T-helper 1 cell treated with Interleukin-12 subunit alpha and Interleukin-12 subunit beta and Interleukin-4 antibody, amounts not matched to agents 30 ng/mL and 1 ng/mL, for 36 hours (primary cell): ENCODE measurements around the gene CTNNBIP1. TPM values are rescaled to one million over a fixed set of nuclear protein-coding genes. Genes with fewer than 3 reads are reported as not detected.
"Not testable (repeated sequence)": the region's sequence is repeated elsewhere in the genome, so short reads cannot be mapped to it uniquely, and the experiment has no call there.

ENCODE experiments used
- intact Hi-C: fragments of 100-400 bp; cut with micrococcal nuclease; formaldehyde crosslinking; loops from one replicate; pipeline ENCODE4 v1.15.1; 2024
- total RNA-seq: library from RNA; stranded (reverse); gene quantifications from 2 replicates; pipeline ENCODE4 v1.2.3, GENCODE V29; 2022

The CTNNBIP1 gene, protein sequence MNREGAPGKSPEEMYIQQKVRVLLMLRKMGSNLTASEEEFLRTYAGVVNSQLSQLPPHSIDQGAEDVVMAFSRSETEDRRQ
- total RNA-seq, result 7.4 and 11.0 TPM in 2 replicates

GRCh38 chr1:9910076-9910422, at the start of gene CTNNBIP1:
Gene CTNNBIP1, minus strand, starts transcription at chr1:9910269. Its CDS starts 38,205 bp downstream, at chr1:9872064.
- intact Hi-C loops, result loop anchor here (1.0 to 5.0 kb wide), 16 partner anchors 33 to 1033 kb away; partner anchors contain the start of genes CENPS, DFFA, ENO1 and GPR157

GRCh38 chr1:9957726-9958125, 47.7 kb upstream of the CTNNBIP1 start:
- intact Hi-C loops, result no loop called here

- intact Hi-C loops, result no loop called here
These were observed 36.2 kb upstream of the CTNNBIP1 start for GRCh38 chr1:9946315-9946714.

DNA sequence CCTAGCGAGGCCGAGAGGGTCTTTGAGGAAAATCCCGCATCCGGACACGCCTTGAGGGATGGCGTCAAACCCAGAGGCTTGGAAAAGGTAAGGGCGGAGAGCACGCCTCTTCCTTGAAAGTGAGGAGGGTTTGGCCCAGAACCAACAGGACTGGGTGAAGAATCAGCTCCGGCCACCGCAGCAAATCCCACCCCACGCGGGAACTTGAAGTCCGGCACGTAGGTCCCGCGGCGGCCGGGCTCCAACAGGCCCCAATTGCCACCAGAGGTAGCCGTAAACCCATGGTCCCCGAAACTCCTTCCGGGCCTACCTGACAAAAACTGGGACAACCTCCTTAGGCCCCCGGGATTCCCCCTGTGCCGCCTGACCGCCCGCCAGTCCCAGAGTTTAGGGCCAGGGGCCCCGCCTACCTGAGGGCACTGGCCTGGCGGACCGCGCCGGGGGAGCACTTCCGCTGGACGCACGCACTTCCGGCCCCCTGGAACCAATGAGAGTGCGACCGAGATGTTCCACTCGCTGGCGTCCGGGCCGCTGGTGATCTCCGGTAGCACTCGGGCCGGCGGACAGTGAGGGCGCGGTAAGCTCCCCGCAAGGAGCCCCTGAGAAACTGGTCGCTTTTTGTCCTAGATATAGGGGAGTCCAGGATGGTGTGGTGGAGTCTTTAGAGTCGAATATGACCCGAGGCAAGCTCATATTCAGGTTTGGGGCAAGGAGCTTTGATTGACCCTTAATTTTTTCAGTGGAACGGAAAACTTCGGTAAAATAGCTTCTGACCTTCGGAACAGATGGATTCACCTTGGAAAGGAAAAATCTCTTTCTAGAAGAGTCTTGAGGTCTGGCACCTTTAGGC, 33.1 kb upstream of the CTNNBIP1 start, which contains the start of the genes LZIC and NMNAT1:
Gene LZIC (minus strand): TSS at position 453 of the 850 bp plus-strand sequence. CDS start 6,772 bp downstream, outside the sequence.
Gene NMNAT1 (plus strand): TSS at position 537 of the 850 bp plus-strand sequence. CDS start 28,599 bp downstream, outside the sequence.
- intact Hi-C loops, result loop anchor here (1.0 to 5.0 kb wide), 11 partner anchors 33 to 529 kb away; partner anchors contain the start of genes CLSTN1, CTNNBIP1, DFFA and PEX14

- intact Hi-C loops, result loop anchor here (1.0 to 5.0 kb wide), 9 partner anchors 67 to 530 kb away; partner anchors contain the start of genes CLSTN1, DFFA, PEX14 and PGD
These were observed 32.4 kb upstream of the CTNNBIP1 start for GRCh38 chr1:9942399-9942938.

- intact Hi-C loops, result no loop called here
These were observed 19.6 kb upstream of the CTNNBIP1 start for GRCh38 chr1:9929431-9930385.

DNA sequence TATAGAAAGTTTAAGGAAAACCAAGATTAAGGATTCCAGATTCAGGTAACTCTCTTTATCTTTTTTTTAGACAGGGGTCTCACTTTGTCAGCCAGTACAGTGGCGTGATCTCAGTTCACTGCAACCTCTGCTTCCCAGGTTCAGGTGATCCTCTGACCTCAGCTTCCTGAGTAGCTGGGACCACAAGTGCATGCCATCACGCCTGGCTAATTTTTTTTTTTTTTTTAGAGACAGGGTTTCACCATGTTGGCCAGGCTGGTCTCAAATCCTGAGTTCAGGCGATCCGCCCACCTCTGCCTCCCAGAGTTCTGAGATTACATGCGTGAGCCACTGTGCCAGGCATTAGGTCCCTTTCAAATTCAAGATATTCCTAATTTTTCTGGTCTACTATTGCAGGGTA, 17.2 kb upstream of the CTNNBIP1 start:
- intact Hi-C loops, result no loop called here

- intact Hi-C loops, result no loop called here
These were observed 12.3 kb upstream of the CTNNBIP1 start for GRCh38 chr1:9922342-9922741.

- intact Hi-C loops, result no loop called here
These were observed 10.5 kb upstream of the CTNNBIP1 start for GRCh38 chr1:9920606-9921005.

DNA sequence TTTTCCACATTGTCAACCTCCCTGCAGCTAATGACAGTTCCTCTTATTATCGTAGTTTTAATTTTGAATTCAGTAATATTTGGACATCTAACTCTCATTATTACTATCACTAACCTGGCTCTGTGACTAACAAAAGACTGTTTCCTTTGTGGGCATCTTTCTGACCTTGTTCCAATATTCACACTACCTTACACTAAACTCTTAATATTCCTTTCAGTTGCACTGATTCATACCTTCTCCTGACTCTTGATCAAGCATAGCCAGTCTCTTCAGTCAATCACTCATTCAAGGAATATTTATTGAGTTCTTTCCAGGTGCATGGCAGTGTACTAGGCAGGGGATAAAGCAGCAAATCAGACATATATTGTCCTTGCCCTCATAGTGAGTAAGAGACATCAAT, 7.8 kb upstream of the CTNNBIP1 start:
- intact Hi-C loops, result no loop called here

GRCh38 chr1:9917495-9917894, 7.4 kb upstream of the CTNNBIP1 start:
- intact Hi-C loops, result not testable (repeated sequence)

- intact Hi-C loops, result no loop called here
These were observed 6.4 kb upstream of the CTNNBIP1 start for GRCh38 chr1:9916452-9916851.

DNA sequence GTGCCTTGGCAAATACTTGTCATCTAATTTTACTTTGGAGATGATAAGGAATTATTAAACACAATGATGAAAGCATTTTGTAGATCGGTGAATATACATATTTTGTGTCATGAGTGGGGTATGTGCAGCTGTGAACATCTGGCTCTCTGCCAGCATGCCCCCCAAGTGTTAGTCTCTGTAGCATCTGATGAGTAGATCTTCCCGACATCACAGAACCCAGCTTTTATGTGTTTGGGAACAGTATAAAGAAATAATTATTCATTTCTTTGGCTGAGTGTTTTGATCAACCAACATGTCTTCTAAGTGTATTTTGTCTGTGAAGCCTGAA, 4.5 kb upstream of the CTNNBIP1 start:
- intact Hi-C loops, result loop anchor here (5.0 kb wide), 3 partner anchors 262 to 1037 kb away; partner anchors contain the start of genes ENO1 and PIK3CD

DNA sequence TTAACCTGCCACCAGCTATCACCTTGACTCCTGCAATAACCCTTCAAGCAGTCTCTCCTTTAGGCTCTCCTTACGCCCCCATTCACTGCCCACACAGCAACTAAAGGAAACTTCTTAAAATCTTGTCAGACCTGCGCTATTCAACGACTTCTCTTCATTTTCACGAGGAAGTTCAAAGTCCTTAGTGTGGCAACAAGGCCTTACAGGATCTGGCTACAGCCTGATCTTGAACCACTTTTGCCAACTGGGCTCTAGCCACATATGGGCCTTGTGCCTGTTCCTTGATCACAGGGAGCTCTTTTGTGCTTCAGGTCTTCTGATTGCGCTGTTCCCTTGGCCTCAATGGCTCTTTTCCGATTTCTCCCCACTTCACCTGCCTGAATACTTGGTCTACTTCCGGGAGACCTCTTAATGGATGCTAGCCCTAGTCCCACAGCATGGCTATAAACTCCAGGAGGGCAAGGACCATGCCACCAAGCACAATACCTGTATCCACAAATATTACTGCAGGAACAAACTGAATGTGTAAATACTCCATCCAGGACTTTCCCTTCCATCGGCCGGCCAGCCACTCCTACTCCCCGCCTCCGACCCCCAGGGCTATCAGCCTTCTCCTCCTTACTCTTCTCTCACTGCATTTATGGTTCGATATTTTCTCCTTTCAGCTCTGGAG, 2.3 kb upstream of the CTNNBIP1 start:
- intact Hi-C loops, result loop anchor here (5.0 kb wide), 3 partner anchors 260 to 1035 kb away; partner anchors contain the start of genes ENO1 and PIK3CD

GRCh38 chr1:9910423-9911178, 532 bp upstream of the CTNNBIP1 start:
- intact Hi-C loops, result loop anchor here (1.0 to 5.0 kb wide), 16 partner anchors 33 to 1033 kb away; partner anchors contain the start of genes CENPS, DFFA, ENO1 and GPR157

- intact Hi-C loops, result loop anchor here (1.0 to 5.0 kb wide), 16 partner anchors 34 to 1032 kb away; partner anchors contain the start of genes CENPS, DFFA, ENO1 and GPR157
These were observed 629 bp downstream of the CTNNBIP1 start for GRCh38 chr1:9909234-9910046.

DNA sequence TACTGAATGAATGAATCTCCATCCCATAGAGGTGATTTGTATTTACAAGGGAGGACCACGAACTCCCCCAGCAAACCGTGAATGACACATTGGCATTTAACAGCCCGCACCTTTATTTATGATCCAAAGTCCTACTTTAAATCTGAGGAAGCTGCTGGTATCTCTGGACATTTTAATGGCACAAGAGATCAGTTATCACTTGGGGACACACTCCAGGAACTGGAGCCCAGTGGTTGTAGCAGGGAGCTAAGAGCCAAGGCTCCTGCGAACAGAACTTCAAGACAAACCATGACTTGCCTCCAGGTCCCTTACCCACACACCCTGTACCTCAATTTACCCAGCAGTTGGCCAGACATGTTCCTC, 1.2 kb downstream of the CTNNBIP1 start:
- intact Hi-C loops, result no loop called here

GRCh38 chr1:9907441-9907840, 2.6 kb downstream of the CTNNBIP1 start:
- intact Hi-C loops, result no loop called here

GRCh38 chr1:9906466-9906865, 3.6 kb downstream of the CTNNBIP1 start:
- intact Hi-C loops, result no loop called here
